ENCODE data around the gene ARHGEF38.
"Not testable (repeated sequence)": the region's sequence is repeated elsewhere in the genome, so short reads cannot be mapped to it uniquely, and the experiment has no call there.

ARHGEF38 gene

GRCh38 chr4:105607876-105608275 is 55.5 kb downstream of the ARHGEF38 start:
- no peak for TF ChIP-seq CTCF (IDR thresholded peaks at IDR 0.05; ENCODE audit: extremely low read depth, missing control alignments)
- DNase-seq (ENCODE audit: low spot score): no peak

DNA sequence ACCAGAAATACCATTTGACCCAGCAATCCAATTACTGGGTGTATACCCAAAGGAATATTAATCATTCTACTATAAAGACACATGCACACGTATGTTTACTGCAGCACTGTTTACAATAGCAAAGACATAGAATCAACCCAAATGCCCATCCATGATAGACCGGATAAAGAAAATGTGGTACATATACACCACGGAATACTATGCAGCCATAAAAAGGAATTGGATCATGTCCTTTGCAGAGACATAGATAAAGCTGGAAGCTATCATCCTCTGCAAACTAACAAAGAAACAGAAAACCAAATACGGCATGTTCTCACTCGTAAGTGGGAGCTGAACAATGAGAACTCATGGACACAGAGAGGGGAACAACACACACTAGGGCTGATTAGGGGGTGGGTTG is 57.4 kb downstream of the ARHGEF38 start:
- not testable (repeated sequence) for DNase-seq (ENCODE audit: low spot score)

DNA sequence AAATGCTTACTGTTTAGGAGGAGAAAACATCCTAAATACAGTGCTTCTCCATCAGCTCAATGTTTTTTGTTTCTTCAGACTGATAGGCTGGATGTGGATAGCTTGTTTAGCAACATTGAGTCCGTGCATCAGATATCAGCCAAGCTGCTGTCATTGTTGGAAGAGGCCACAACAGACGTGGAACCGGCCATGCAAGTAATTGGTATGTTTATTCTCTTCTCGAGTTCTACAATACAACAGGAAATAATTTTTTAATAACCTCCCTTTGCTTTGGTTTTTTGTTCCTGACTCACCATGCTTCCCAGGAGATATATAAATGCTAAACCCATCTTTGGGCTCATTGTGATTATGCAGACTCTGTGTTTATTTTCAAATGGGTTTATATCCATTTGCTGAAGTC is 60.9 kb downstream of the ARHGEF38 start:
- no peak for TF ChIP-seq CTCF (IDR thresholded peaks at IDR 0.05; ENCODE audit: extremely low read depth, missing control alignments)
- no peak for DNase-seq (ENCODE audit: low spot score)

- no peak for DNase-seq (ENCODE audit: low spot score)
Measured at GRCh38 chr4:105619188-105619931, 66.9 kb downstream of the ARHGEF38 start.

GRCh38 chr4:105620640-105621323 is 68.4 kb downstream of the ARHGEF38 start:
- DNase-seq (ENCODE audit: low spot score): no peak
- TF ChIP-seq CTCF (IDR thresholded peaks at IDR 0.05; ENCODE audit: extremely low read depth, missing control alignments): no peak

More at GRCh38 chr4:105619188-105619931, 66.9 kb downstream of the ARHGEF38 start:
- TF ChIP-seq CTCF (IDR thresholded peaks at IDR 0.05; ENCODE audit: extremely low read depth, missing control alignments): no peak

GRCh38 chr4:105622269-105622668 is 69.8 kb downstream of the ARHGEF38 start:
- no peak for DNase-seq (ENCODE audit: low spot score)
- TF ChIP-seq CTCF (IDR thresholded peaks at IDR 0.05; ENCODE audit: extremely low read depth, missing control alignments): no peak

- DNase-seq (ENCODE audit: low spot score): no peak
- no peak for TF ChIP-seq CTCF (IDR thresholded peaks at IDR 0.05; ENCODE audit: extremely low read depth, missing control alignments)
Measured at GRCh38 chr4:105623099-105623498, 70.7 kb downstream of the ARHGEF38 start.
